ENCODE data around the gene TMEM54. TPM values are rescaled to one million over a fixed set of nuclear protein-coding genes. Genes with fewer than 3 reads are reported as not detected.

Gene TMEM54
- total RNA-seq, 4 donors from 2014 or later = 13.1 to 41.4 (median 26.3) TPM

- H3K4me1 ChIP-seq = peaks cover 0 to 21% (median 5%) of the 10 kb centered on the region in 4 donors
- TF ChIP-seq EP300 (IDR thresholded peaks at IDR 0.05) (no peak), POLR2A (IDR thresholded peaks at IDR 0.05) (no peak), CTCF (IDR thresholded peaks at IDR 0.05) (no peak)
- peak overlapping the region in 2 of 4 donors; percentile 30 to 66 for H3K27ac ChIP-seq
- H3K9me3 ChIP-seq = no peaks in the 10 kb centered on the region
- no peaks in the 10 kb centered on the region for H3K27me3 ChIP-seq
- 90 to 95% methylated on average over 10 of the region's 10 CpGs for WGBS, 2 donors
- peaks cover 0 to 48% (median 0%) of the 10 kb centered on the region in 3 donors for H3K36me3 ChIP-seq
- no peak overlapping the region for H3K4me3 ChIP-seq
- DNase-seq (ENCODE audit: low spot score in 2 of 2) = no peak
Measured at GRCh38 chr1:32934535-32934934, 33.3 kb upstream of the TMEM54 start.

DNA sequence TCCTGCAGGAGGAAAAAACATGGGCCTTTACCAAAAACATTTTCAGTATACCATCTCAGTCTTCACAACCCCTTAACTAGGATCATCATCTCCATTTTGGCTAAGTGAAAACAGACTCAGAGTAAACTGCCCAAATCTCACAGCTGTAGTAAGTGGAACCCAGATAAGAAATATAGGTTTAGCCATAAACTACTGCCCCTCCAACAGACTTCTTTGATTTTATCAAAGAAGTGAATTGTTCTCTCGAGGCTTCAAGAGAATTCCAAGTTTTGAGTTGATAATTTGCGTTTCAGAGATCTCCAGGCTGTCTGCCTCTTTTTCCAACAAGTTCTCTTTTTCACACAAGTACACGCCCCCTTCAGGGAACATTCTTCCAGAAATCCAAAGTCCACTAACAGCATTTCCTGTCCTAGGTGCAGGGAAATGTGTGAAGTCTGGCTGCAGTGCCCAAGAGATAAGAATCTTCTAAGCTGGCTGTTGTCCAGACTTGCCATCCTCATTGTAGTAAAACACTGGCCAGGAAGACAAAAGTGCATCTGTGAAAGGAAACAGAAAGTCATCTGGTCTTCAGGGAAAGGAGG, 32.6 kb upstream of the TMEM54 start:
- Histone ChIP-seq H3K36me3 (peaks cover 0 to 41% (median 0%) of the 10 kb centered on the region in 3 donors), H3K4me1 (peaks cover 0 to 14% (median 1%) of the 10 kb centered on the region in 4 donors)
- 15 to 18% methylated on average over 3 of the region's 3 CpGs for WGBS, 2 donors

GRCh38 chr1:32931760-32932159, 30.6 kb upstream of the TMEM54 start:
- WGBS, 2 donors = 93 to 96% methylated on average over 1 of the region's 1 CpG
- H3K4me3 ChIP-seq = no peak overlapping the region
- peaks cover 0 to 14% (median 0%) of the 10 kb centered on the region in 4 donors for H3K4me1 ChIP-seq
- H3K27me3 ChIP-seq = no peaks in the 10 kb centered on the region
- DNase-seq (ENCODE audit: low spot score in 2 of 2) = no peak
- TF ChIP-seq EP300 (IDR thresholded peaks at IDR 0.05) (no peak), POLR2A (IDR thresholded peaks at IDR 0.05) (no peak), CTCF (IDR thresholded peaks at IDR 0.05) (no peak)
- H3K36me3 ChIP-seq = peaks cover 0 to 21% (median 0%) of the 10 kb centered on the region in 3 donors
- no peaks in the 10 kb centered on the region for H3K9me3 ChIP-seq
- no peak overlapping the region for H3K27ac ChIP-seq

More for the DNA sequence above, 32.6 kb upstream of the TMEM54 start:
- TF ChIP-seq POLR2A (IDR thresholded peaks at IDR 0.05) (no peak), CTCF (IDR thresholded peaks at IDR 0.05) (peak in 3 of 5 experiments; percentile 2 to 21 (median 21))
- Histone ChIP-seq H3K27ac (peak overlapping the region in 3 of 4 donors; percentile 30 to 66 (median 65)), H3K4me3 (no peak overlapping the region), H3K27me3 (no peaks in the 10 kb centered on the region), H3K9me3 (no peaks in the 10 kb centered on the region)
- DNase-seq (ENCODE audit: low spot score in 2 of 2) = peak in 1 of 2 donors; percentile 32

GRCh38 chr1:32929366-32929765, 28.2 kb upstream of the TMEM54 start:
- Histone ChIP-seq H3K9me3 (no peaks in the 10 kb centered on the region), H3K4me3 (no peak overlapping the region), H3K27ac (no peak overlapping the region), H3K4me1 (peaks cover 0 to 30% (median 12%) of the 10 kb centered on the region in 4 donors), H3K36me3 (no peaks in the 10 kb centered on the region), H3K27me3 (peaks cover 0 to 17% of the 10 kb centered on the region in 2 donors)
- TF ChIP-seq CTCF (IDR thresholded peaks at IDR 0.05) = no peak
- no peak for TF ChIP-seq POLR2A (IDR thresholded peaks at IDR 0.05)
- TF ChIP-seq EP300 (IDR thresholded peaks at IDR 0.05) = no peak
- DNase-seq (ENCODE audit: low spot score in 2 of 2) = no peak
- 49 to 53% methylated on average over 2 of the region's 2 CpGs for WGBS, 2 donors

DNA sequence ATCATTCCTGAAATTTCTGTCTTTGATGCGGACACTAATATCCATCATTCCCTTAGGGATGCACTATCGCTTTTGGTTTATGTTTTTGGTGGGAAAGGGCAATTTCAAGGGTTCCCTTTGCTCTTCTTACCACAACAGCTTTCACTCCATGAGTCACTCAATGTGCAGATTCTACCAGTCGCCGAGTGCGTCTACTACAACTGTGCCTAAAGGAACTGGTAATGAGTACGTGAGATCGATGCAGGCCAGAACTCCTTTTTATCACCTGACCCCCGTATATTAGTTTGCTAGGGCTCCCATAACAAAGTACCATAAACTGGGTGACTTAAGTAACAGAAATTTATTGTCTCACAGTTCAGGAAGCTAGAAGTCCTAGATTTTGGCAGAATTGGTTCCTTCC, 27.5 kb upstream of the TMEM54 start:
- peaks cover 0 to 23% of the 10 kb centered on the region in 2 donors for H3K27me3 ChIP-seq
- H3K36me3 ChIP-seq = no peaks in the 10 kb centered on the region
- no peak overlapping the region for H3K27ac ChIP-seq
- DNase-seq (ENCODE audit: low spot score in 2 of 2) = no peak
- no peaks in the 10 kb centered on the region for H3K9me3 ChIP-seq
- WGBS, 2 donors = 81 to 83% methylated on average over 8 of the region's 8 CpGs
- TF ChIP-seq CTCF (IDR thresholded peaks at IDR 0.05) = no peak
- TF ChIP-seq EP300 (IDR thresholded peaks at IDR 0.05) = no peak
- no peak for TF ChIP-seq POLR2A (IDR thresholded peaks at IDR 0.05)
- H3K4me1 ChIP-seq = peaks cover 0 to 24% (median 12%) of the 10 kb centered on the region in 4 donors
- H3K4me3 ChIP-seq = no peak overlapping the region
